ENCODE measurements around the gene DHRS4. TPM values are rescaled to one million over a fixed set of nuclear protein-coding genes. Genes with fewer than 3 reads are reported as not detected.

The DHRS4 gene
- total RNA-seq, 4 donors from 2014 or later, result 19.7 to 57.9 (median 28.6) TPM

- Histone ChIP-seq H3K9me3 (no peaks in the 10 kb centered on the region), H3K36me3 (no peaks in the 10 kb centered on the region), H3K4me1 (no peaks in the 10 kb centered on the region), H3K27ac (peak overlapping the region; percentile 11 to 33), H3K27me3 (no peaks in the 10 kb centered on the region), H3K4me3 (no peak overlapping the region)
- DNase-seq, result no peak
- TF ChIP-seq, protein P1, sequence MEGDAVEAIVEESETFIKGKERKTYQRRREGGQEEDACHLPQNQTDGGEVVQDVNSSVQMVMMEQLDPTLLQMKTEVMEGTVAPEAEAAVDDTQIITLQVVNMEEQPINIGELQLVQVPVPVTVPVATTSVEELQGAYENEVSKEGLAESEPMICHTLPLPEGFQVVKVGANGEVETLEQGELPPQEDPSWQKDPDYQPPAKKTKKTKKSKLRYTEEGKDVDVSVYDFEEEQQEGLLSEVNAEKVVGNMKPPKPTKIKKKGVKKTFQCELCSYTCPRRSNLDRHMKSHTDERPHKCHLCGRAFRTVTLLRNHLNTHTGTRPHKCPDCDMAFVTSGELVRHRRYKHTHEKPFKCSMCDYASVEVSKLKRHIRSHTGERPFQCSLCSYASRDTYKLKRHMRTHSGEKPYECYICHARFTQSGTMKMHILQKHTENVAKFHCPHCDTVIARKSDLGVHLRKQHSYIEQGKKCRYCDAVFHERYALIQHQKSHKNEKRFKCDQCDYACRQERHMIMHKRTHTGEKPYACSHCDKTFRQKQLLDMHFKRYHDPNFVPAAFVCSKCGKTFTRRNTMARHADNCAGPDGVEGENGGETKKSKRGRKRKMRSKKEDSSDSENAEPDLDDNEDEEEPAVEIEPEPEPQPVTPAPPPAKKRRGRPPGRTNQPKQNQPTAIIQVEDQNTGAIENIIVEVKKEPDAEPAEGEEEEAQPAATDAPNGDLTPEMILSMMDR (IDR thresholded peaks at IDR 0.05), result no peak
- TF ChIP-seq POLR2A (IDR thresholded peaks at IDR 0.05), result no peak
- intact Hi-C loops (cut with DNase I; ENCODE audit: low total_unique reads), result no loop called here
These were observed 37.1 kb upstream of the DHRS4 start for GRCh38 chr14:23916446-23916845.

DNA sequence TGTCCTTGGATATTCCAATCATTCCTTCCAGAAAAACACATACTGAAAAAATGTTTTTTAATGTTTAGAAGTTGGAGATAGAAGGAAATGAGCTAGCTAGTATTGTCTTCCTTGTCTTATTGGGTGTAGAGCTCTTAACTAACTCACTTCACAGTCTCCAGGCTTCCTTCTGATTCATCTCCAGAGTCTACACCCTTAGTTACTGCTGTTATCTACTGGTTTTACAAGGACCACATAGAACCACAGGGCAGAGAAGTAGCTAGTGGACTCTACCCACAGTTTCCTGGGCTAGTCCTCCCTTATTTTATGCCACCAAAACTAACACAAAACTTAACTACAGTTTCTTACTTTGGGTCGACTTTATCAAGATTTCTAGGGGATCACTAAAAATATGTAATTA lies 31.0 kb upstream of the DHRS4 start:
- Histone ChIP-seq H3K27ac (no peak overlapping the region), H3K9me3 (no peaks in the 10 kb centered on the region), H3K36me3 (no peaks in the 10 kb centered on the region), H3K4me1 (no peaks in the 10 kb centered on the region), H3K4me3 (no peak overlapping the region), H3K27me3 (no peaks in the 10 kb centered on the region)
- no peak for DNase-seq
- TF ChIP-seq, protein P1 (IDR thresholded peaks at IDR 0.05), result no peak
- intact Hi-C loops (cut with DNase I; ENCODE audit: low total_unique reads), result no loop called here

DNA sequence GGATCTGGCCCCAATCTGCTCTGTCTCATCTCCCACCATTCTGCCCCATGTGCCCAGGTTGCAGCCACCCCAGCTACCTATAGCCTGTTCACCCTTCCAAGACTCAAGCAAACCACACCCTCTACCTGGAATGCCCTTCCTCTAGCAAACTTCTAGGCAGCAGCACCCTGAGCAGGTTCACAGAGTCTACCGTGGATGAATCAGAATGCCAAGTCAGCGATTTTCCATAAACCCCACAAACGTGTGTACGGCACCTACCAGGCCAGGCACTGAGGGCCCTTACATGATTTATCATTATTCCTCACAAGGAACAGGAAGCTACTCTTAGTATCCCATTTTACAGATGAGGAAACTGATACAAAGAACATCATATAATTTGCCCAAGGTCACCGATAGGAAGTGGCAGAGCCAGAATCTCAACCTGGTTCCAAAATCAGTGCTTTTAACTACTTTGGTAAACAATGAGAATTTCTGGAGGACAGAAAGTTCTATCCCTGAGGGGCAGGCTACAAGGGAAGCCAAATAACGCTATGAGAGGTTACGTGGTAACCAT lies 28.0 kb upstream of the DHRS4 start:
- intact Hi-C loops (cut with DNase I; ENCODE audit: low total_unique reads), result no loop called here
- no peak overlapping the region for H3K4me3 ChIP-seq
- H3K9me3 ChIP-seq, result no peaks in the 10 kb centered on the region
- TF ChIP-seq, protein P1 (IDR thresholded peaks at IDR 0.05), result no peak
- TF ChIP-seq POLR2A (IDR thresholded peaks at IDR 0.05), result no peak
- no peak for DNase-seq
- H3K4me1 ChIP-seq, result no peaks in the 10 kb centered on the region
- no peak overlapping the region for H3K27ac ChIP-seq
- no peaks in the 10 kb centered on the region for H3K36me3 ChIP-seq
- H3K27me3 ChIP-seq, result no peaks in the 10 kb centered on the region

- no peak overlapping the region for H3K27ac ChIP-seq
- no peaks in the 10 kb centered on the region for H3K9me3 ChIP-seq
- no peaks in the 10 kb centered on the region for H3K27me3 ChIP-seq
- no peak overlapping the region for H3K4me3 ChIP-seq
- H3K36me3 ChIP-seq, result no peaks in the 10 kb centered on the region
- TF ChIP-seq, protein P1 (IDR thresholded peaks at IDR 0.05), result no peak
- no peak for TF ChIP-seq POLR2A (IDR thresholded peaks at IDR 0.05)
- no peaks in the 10 kb centered on the region for H3K4me1 ChIP-seq
- intact Hi-C loops (cut with DNase I; ENCODE audit: low total_unique reads), result no loop called here
- no peak for DNase-seq
These were observed 27.0 kb upstream of the DHRS4 start for GRCh38 chr14:23926543-23926942.

DNA sequence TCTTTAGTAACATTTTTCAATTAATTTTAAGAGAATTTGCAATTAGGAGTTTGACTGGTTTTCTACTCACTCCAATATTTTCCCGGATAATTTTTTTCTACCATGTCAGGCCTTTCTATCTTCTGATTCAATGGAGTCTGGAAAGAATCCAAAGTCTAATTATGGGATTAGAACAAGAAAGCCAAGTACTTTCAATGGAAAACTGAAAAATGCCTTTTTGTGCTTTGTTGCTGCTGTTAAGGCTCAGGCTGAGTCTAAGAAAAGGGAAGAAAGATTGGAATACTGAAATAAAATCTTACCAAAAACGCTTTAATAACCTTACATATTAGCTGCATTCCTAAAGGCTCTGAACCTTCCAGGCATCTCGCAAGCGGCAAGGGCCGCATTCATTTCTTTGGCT lies 24.4 kb upstream of the DHRS4 start:
- Histone ChIP-seq H3K27ac (no peak overlapping the region), H3K4me1 (no peaks in the 10 kb centered on the region), H3K4me3 (no peak overlapping the region), H3K36me3 (no peaks in the 10 kb centered on the region), H3K9me3 (no peaks in the 10 kb centered on the region), H3K27me3 (no peaks in the 10 kb centered on the region)
- intact Hi-C loops (cut with DNase I; ENCODE audit: low total_unique reads), result no loop called here
- DNase-seq, result no peak
- no peak for TF ChIP-seq POLR2A (IDR thresholded peaks at IDR 0.05)
- TF ChIP-seq, protein P1 (IDR thresholded peaks at IDR 0.05), result no peak
